Amniotic stem cell (primary cell): Measurements from ENCODE around the gene YBX3.

Experiments used
- DNase-seq: peaks from one replicate; lab custom pipeline; 2025; lab: John Stamatoyannopoulos, UW

The YBX3 gene

GRCh38 chr12:10669533-10669932, 53.6 kb downstream of the YBX3 start:
- no peak for DNase-seq

- no peak for DNase-seq
Observed at GRCh38 chr12:10668526-10668925, 54.6 kb downstream of the YBX3 start.

GRCh38 chr12:10667581-10667980, 55.5 kb downstream of the YBX3 start:
- no peak for DNase-seq

GRCh38 chr12:10664499-10664898, 58.6 kb downstream of the YBX3 start:
- DNase-seq: no peak

GRCh38 chr12:10663869-10664268, 59.3 kb downstream of the YBX3 start:
- no peak for DNase-seq

- DNase-seq: no peak
Observed at GRCh38 chr12:10661338-10661737, 61.8 kb downstream of the YBX3 start.

- no peak for DNase-seq
Observed at GRCh38 chr12:10654003-10654402, 69.1 kb downstream of the YBX3 start.

GRCh38 chr12:10652192-10652591, 70.9 kb downstream of the YBX3 start:
- DNase-seq: no peak
